H7 (cell line): ENCODE measurements around the gene ATP11A. TPM values are rescaled to one million over a fixed set of nuclear protein-coding genes. Genes with fewer than 3 reads are reported as not detected.

Experiments used
- DNase-seq: peaks from one replicate; pipeline ENCODE4 v3.0.0; 2012
- H3K27me3 ChIP-seq: 2 replicates; pipeline ENCODE4 v1.6.0; 2011; ENCODE audit warnings: mild to moderate bottlenecking, low read length; ENCODE audit not compliant: control insufficient read depth, insufficient read depth
- H3K36me3 ChIP-seq: replicated peaks from 2 replicates; pipeline ENCODE4 v1.5.1; 2011; ENCODE audit warnings: low read length; ENCODE audit not compliant: control insufficient read depth, insufficient read depth
- H3K4me3 ChIP-seq: 2 replicates; pipeline ENCODE4 v1.5.1; 2011; ENCODE audit warnings: low read depth, mild to moderate bottlenecking, control low read depth, low read length, moderate library complexity; ENCODE audit not compliant: insufficient read depth
- total RNA-seq: library from RNA; depleted of rRNA; stranded (reverse); fragments of >200 nt; shearing (Covaris generic); gene quantifications from 2 replicates; pipeline ENCODE4 v1.2.3, GENCODE V29; 2014; rRNA removed

ATP11A gene
- 9.9 and 14.7 TPM in 2 replicates for total RNA-seq

GRCh38 chr13:112689303-112690245, at the start of gene ATP11A:
ATP11A (plus strand) TSS chr13:112690038; CDS start chr13:112690417, 379 bp downstream.
- Histone ChIP-seq H3K27me3 (no peaks in the 10 kb centered on the region; the same call in none of the 2 replicates), H3K4me3 (peak within 1 kb of the TSS; percentile 80), H3K36me3 (no peaks in the 10 kb centered on the region)
- DNase-seq: peak; percentile 99

DNA sequence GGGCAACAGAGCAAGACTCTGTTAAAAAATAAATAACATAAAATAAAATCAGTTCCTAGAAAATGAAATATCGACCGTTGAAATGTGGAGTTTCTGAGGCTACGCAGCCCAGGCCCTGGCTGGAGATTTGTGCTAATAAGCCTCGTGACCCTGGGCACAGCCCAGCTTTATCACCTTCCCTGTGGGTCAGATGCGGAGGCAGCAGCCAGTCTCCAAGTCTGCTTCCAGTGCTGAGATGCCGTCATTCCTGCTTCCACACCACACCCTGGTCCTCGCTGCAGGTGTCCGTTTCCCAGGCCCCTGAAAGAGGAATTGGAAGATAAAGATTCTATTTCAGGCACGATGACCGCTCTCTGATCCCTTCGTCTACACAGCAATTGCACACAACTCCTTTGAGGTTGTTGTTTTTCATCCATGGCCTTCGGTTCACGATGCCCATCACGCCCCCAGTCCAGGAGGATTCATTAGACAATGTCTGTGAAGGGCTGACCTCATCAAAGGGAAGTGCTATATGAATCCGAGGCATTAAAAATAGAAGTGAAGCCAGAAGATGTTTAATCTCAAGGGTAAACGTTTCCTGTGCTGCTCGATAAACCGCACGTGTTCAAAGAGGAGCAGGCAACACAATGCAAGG, 48.3 kb upstream of the ATP11A start:
- no peak for DNase-seq
- Histone ChIP-seq H3K4me3 (no peak overlapping the region), H3K27me3 (no peaks in the 10 kb centered on the region; the same call in 1 of the 2 replicates), H3K36me3 (no peaks in the 10 kb centered on the region)

DNA sequence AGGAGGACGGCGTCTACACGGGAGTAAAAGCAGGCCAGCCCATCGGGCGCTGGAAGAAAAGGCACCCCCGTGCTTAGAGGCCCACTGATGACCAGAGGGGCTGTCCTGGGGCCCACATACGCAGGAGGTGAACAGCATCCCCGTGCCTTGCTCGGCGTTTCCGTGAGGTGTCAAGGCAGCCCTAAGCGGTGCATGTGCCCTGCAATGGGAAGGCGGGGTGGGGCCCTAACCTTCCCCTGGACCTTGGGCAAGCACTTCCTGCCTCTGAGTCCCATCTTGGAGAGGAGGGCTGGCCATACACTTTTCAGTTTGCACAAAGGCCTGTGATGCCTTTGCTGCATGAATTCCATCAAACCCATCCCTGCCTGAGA, 47.8 kb upstream of the ATP11A start:
- DNase-seq: no peak
- no peaks in the 10 kb centered on the region for H3K36me3 ChIP-seq

GRCh38 chr13:112643759-112644459, 45.9 kb upstream of the ATP11A start:
- no peak for DNase-seq
- Histone ChIP-seq H3K36me3 (no peaks in the 10 kb centered on the region), H3K27me3 (no peaks in the 10 kb centered on the region; the same call in 1 of the 2 replicates), H3K4me3 (no peak overlapping the region)

More for the DNA sequence above, 47.8 kb upstream of the ATP11A start:
- no peak overlapping the region for H3K4me3 ChIP-seq
- no peaks in the 10 kb centered on the region; the same call in 1 of the 2 replicates for H3K27me3 ChIP-seq

DNA sequence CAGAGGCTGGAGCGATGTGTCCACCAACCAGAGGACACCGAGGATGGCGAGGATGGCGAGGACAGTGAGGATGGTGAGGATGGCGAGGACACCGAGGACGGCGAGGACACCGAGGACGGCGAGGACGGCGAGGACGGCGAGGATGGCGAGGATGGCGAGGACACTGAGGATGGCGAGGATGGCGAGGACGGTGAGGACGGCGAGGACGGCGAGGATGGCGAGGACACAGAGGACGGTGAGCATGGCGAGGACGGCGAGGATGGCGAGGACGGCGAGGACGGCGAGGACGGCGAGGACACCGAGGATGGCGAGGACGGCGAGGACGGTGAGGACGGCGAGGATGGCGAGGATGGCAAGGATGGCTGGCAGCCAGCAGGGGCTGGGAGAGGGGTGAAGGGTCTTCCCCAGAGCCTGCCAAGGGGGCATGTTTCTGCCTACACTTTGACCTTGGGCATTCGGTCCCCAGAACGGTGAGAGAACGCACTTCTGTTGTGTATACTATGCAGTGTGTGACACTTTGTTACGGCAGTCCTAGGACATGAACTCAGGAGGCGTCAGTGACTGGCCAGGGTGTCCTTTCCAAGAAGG, 44.4 kb upstream of the ATP11A start:
- DNase-seq: no peak
- Histone ChIP-seq H3K27me3 (no peaks in the 10 kb centered on the region; the same call in 1 of the 2 replicates), H3K4me3 (no peak overlapping the region), H3K36me3 (no peaks in the 10 kb centered on the region)

- no peaks in the 10 kb centered on the region for H3K27me3 ChIP-seq
- no peaks in the 10 kb centered on the region for H3K36me3 ChIP-seq
- no peak for DNase-seq
- no peak overlapping the region for H3K4me3 ChIP-seq
These were observed 42.6 kb upstream of the ATP11A start for GRCh38 chr13:112647256-112647655.

DNA sequence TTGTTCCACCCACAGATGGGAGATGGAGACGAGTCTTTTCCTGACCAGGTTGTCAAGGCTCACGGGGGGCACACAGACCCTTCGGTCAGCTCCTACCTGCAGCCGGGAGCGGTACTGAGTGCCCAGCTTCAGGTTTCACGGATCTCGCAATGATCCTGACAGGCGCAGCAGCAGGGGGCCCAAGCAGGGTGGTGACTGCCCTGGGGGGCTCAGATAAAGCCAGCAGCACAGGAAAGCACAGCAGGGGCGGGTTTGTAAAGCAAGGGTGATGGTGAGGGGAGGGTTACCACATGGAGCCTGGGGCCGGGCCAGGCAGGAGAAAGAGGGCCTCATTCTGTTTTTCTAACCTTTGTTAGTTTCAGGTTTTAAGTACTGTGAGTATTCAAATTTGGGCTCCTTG, 41.7 kb upstream of the ATP11A start:
- H3K4me3 ChIP-seq: no peak overlapping the region
- no peak for DNase-seq
- no peaks in the 10 kb centered on the region for H3K27me3 ChIP-seq
- H3K36me3 ChIP-seq: no peaks in the 10 kb centered on the region

DNA sequence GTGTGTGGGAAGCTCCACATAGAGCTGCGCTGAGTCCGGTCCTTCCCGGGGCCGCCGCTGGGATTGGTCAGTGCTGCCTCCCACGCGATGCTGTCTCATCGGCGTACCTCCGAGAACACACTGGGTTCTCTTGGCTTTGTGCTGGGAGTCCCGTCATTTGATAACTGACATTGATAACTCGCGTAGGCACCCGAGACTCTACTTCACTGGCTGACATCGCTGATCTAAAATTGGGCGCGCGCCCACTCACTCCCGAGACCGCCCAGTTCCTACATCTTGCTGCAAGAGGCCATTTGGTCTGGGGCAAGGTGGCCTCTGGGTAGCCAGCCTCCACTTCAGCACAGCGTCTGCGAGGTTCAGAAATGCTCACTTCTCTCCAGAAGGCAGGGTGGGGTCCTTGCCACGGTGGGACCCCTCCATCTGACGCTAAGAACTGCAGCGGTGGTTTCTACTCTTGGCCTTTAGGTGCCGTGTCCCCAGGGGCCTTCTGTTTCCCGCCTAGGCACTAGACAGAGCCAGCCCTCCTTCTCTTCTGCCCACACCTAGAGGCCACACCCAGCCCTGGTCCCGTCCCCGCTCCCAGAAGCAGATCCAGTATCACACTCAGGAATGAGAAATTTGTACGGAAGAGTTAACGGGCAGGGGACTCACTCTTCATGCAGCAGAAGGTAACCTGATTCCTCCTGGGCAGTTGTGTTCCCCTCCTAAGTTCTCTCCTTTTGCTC, 40.7 kb upstream of the ATP11A start:
- Histone ChIP-seq H3K4me3 (no peak overlapping the region), H3K27me3 (no peaks in the 10 kb centered on the region)
- DNase-seq: no peak

DNA sequence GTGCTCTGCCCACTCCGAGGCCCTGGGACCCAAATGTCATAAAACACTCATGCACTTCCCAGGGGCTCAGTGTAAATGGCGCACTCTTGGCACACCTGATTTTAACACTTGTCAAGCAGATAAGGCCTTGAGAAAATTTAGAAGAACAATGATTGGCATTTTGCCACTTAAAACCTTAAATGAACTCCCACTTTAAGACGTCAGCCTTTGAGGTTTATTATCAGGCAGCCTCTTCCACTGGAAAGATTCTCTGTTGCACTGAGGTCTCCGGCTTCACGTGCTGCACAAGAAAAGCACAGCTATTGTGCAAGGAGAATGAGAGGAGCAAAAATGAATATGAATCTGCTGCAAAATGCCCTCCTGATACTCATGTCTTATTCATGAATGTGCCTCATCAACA, 38.5 kb upstream of the ATP11A start:
- no peak for DNase-seq
- Histone ChIP-seq H3K27me3 (no peaks in the 10 kb centered on the region), H3K4me3 (no peak overlapping the region), H3K36me3 (no peaks in the 10 kb centered on the region)

More for the DNA sequence above, 40.7 kb upstream of the ATP11A start:
- no peaks in the 10 kb centered on the region for H3K36me3 ChIP-seq

DNA sequence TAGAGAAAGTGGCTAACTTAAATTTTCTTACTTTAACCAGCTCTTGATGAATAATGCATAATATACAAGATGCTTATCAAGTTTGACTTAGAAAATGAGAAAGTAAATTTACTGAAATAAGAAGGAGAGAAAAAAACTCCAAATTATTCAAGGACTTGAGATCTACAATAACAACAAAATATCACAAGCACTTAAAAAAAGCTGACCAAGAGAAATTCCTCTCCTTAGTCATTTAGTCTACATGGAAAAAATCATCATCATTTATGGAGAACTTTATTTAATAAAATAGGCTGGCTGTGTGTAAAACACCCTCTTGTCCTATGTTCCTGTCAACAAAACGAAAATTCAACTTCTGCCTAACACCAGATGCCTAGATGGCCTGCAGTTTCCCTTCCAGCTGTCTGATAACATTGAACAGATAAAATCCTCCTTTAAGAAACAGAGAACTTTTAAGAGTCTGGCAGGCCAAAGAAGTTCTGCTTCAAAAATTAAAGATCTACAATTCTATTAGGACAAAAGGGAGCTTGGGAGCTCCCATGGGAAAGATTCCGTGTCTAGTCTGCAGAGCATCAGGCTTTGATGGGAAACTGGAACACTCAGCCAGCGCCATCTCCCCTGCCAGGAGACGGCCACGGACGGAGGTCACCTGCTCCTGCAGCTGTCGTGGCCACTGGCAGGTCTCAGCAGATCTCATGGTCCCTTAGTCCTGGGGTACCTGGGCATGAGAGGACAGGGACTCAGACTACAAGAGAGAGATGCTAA, 37.9 kb upstream of the ATP11A start:
- H3K4me3 ChIP-seq: no peak overlapping the region

GRCh38 chr13:112652512-112653070, 37.2 kb upstream of the ATP11A start:
- Histone ChIP-seq H3K27me3 (no peaks in the 10 kb centered on the region), H3K36me3 (no peaks in the 10 kb centered on the region), H3K4me3 (no peak overlapping the region)
- DNase-seq: no peak

More for the DNA sequence above, 37.9 kb upstream of the ATP11A start:
- no peaks in the 10 kb centered on the region for H3K36me3 ChIP-seq
- DNase-seq: no peak
- no peaks in the 10 kb centered on the region for H3K27me3 ChIP-seq

- Histone ChIP-seq H3K27me3 (no peaks in the 10 kb centered on the region), H3K36me3 (no peaks in the 10 kb centered on the region), H3K4me3 (no peak overlapping the region)
These were observed 36.8 kb upstream of the ATP11A start for GRCh38 chr13:112653071-112653470.

DNA sequence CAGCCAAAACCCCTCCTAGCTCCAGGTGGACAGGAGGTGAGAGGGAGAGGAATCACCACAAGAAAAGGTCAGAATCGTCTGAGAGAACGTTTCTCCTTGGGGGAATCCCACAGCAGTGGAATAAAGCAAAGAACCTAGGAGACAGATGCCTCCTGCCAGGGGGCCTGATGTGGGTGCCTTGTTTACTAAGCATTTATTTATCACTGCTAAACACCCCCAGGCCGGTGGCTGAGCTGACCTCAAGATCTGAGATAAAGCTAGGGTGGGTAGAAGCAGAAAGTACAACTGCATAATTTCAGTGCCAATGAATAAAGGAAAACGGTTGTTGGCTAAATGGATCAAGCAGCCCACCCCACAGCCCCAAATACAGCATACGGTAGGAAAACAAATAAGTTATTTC, 33.9 kb upstream of the ATP11A start:
- H3K36me3 ChIP-seq: no peaks in the 10 kb centered on the region
- DNase-seq: no peak
- no peak overlapping the region for H3K4me3 ChIP-seq
- no peaks in the 10 kb centered on the region for H3K27me3 ChIP-seq

More at GRCh38 chr13:112653071-112653470, 36.8 kb upstream of the ATP11A start:
- DNase-seq: no peak
